ENCODE measurements around the gene SDC3.

SDC3 gene

DNA sequence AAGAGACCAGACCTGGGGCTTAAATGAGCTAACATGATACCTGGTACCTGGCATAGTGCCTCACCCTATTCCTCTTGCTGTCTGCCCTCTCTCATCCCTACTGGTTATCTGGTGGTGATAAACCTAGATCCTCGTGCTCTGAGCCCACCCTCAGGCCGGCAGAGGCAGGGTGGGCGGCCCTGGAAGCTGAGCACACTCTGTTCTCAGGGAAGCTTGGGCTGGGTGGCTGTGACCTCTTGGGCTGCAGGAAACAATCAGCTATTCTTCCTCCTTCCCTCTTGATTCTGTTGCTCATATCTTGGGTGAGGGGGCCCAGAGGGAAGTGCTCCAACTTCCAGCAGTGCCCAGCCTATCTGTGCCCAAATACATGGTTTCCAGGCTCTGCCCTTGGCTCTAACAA lies 42.0 kb downstream of the SDC3 start:
- TF ChIP-seq, protein P1, sequence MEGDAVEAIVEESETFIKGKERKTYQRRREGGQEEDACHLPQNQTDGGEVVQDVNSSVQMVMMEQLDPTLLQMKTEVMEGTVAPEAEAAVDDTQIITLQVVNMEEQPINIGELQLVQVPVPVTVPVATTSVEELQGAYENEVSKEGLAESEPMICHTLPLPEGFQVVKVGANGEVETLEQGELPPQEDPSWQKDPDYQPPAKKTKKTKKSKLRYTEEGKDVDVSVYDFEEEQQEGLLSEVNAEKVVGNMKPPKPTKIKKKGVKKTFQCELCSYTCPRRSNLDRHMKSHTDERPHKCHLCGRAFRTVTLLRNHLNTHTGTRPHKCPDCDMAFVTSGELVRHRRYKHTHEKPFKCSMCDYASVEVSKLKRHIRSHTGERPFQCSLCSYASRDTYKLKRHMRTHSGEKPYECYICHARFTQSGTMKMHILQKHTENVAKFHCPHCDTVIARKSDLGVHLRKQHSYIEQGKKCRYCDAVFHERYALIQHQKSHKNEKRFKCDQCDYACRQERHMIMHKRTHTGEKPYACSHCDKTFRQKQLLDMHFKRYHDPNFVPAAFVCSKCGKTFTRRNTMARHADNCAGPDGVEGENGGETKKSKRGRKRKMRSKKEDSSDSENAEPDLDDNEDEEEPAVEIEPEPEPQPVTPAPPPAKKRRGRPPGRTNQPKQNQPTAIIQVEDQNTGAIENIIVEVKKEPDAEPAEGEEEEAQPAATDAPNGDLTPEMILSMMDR (IDR thresholded peaks at IDR 0.05; ENCODE audit: low read depth, low read length) = no peak
- no peak for DNase-seq (ENCODE audit: low read depth, low spot score)
- in situ Hi-C loops (cut with HindIII; ENCODE audit: low sequenced_read_pairs) = no loop called here
- H3K4me3 ChIP-seq (ENCODE audit: low read depth, low read length) = no peak overlapping the region

DNA sequence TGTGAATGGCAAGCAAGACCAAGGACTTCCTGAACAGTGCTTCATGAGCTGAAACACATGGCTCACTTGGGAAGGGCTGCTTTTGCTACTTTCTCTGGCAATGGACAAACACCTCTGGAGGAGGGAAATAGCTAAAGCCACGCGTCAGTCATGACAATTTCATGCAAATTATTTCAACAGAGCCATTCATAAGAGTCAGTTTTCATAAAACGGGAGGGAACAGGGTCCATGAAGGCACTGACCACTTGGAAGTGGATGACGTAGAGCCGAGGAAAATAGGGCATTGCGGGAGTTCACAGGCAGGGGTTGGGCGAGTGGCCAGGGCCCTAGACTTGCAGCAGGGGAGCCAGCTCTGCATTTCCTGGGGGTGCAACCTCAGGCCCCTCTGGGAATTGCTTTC lies 43.9 kb downstream of the SDC3 start:
- TF ChIP-seq, protein P1 (IDR thresholded peaks at IDR 0.05; ENCODE audit: low read depth, low read length) = no peak
- in situ Hi-C loops (cut with HindIII; ENCODE audit: low sequenced_read_pairs) = no loop called here
- no peak for DNase-seq (ENCODE audit: low read depth, low spot score)
- no peak overlapping the region for H3K4me3 ChIP-seq (ENCODE audit: low read depth, low read length)

DNA sequence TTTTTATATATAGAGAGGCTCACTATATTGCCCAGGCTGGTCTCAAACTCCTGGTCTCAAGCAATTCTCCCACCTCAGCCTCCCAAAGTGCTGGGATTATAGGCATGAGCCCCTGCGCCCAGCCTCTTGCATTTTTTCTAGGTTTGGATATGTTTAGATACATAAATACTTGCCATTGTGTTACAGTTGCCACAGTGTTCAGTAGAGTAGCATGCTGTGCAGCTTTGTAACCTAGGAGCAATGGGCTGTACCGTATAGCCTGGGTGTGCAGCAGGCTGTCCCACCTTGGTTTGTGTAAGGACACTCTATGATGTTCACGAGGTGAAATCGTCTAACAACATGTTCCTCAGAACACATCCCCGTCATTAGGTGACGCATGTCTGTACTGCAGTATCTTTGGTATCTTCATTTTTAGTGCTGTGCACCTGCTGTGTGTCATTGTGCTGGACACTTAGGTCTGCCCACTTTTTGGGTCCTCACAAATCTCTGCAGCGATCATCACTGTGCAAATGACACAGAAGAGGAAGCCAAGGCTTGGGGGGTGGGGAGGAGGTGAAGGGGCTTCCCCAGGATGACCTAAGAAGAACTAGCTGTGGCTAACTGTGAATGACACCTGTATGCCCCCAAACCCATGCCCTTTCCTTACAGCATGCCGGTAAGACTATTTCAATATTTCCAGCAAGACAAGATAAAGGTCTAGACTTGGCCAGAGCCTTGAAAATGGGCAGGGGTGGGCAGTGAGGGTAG lies 44.5 kb downstream of the SDC3 start:
- DNase-seq (ENCODE audit: low read depth, low spot score) = no peak
- no peak overlapping the region for H3K4me3 ChIP-seq (ENCODE audit: low read depth, low read length)
- in situ Hi-C loops (cut with HindIII; ENCODE audit: low sequenced_read_pairs) = no loop called here
- TF ChIP-seq, protein P1 (IDR thresholded peaks at IDR 0.05; ENCODE audit: low read depth, low read length) = no peak

DNA sequence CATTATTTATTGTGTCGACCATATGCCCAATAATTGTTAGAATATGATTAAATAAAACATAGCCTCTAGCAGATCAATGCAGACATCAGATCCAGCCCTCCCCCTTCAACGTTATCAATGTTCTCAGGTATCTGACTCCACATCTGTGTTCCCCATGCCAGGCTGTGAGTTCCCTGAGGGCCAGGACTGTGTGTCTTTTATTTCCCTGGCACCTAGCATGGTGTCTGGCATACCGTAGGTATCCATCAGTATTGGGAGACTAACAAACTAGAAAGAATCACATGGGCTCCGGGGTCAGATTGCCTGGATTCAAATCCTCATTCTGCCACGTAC lies 48.3 kb downstream of the SDC3 start:
- TF ChIP-seq, protein P1 (IDR thresholded peaks at IDR 0.05; ENCODE audit: low read depth, low read length) = no peak
- H3K4me3 ChIP-seq (ENCODE audit: low read depth, low read length) = no peak overlapping the region
- DNase-seq (ENCODE audit: low read depth, low spot score) = no peak
- in situ Hi-C loops (cut with HindIII; ENCODE audit: low sequenced_read_pairs) = no loop called here

DNA sequence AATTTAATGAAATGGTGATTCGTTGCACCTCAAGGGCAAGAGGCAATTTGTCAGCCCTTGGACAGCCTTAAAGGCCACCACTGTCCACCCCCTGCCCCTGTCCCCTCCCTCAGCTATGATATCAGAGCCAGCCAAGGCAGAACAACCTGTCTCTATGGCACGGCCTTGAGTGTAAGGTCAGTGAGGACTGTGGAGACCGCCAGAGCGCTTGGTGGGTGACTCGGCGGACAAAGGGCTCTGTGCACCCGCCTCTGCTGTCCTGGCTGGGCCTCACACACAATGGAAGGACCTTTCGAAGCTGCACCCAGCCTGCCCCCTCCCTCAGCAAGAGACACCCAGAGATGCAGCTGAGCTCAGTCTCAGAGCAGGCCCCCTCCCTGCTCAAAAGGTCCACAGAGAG lies 50.6 kb downstream of the SDC3 start:
- TF ChIP-seq, protein P1 (IDR thresholded peaks at IDR 0.05; ENCODE audit: low read depth, low read length) = no peak
- in situ Hi-C loops (cut with HindIII; ENCODE audit: low sequenced_read_pairs) = no loop called here
- no peak overlapping the region for H3K4me3 ChIP-seq (ENCODE audit: low read depth, low read length)
- no peak for DNase-seq (ENCODE audit: low read depth, low spot score)

DNA sequence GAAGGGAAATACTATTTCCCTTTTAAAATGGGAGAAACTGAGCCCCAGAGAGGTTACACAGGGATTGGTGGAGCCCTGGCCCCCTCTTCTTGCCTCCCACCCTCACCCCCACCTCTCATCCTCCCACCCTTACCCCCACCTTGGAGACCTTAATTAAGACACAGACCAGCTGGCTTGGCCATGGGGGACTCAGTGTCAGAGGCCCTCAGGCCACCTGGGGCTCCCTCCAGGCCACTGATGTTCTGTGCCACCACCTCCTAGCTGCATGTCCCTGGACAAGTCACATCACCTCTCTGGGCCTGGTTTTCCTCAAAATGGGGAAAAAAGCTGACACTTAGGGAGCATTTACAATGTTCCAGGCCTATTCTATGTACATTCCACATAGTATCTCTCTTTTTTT lies 51.5 kb downstream of the SDC3 start:
- in situ Hi-C loops (cut with HindIII; ENCODE audit: low sequenced_read_pairs) = no loop called here
- DNase-seq (ENCODE audit: low read depth, low spot score) = no peak
- no peak overlapping the region for H3K4me3 ChIP-seq (ENCODE audit: low read depth, low read length)
- TF ChIP-seq, protein P1 (IDR thresholded peaks at IDR 0.05; ENCODE audit: low read depth, low read length) = no peak
